K562 (cell line): Measurements from ENCODE around the gene PPP1R13L. TPM values are rescaled to one million over a fixed set of nuclear protein-coding genes. Genes with fewer than 3 reads are reported as not detected.

ENCODE experiments used
- ADNP ChIP-seq: fragments of 200-800 bp; sonication (Bioruptor generic); IDR thresholded peaks from 2 replicates; pipeline ENCODE4 v1.6.1; 2016; ENCODE audit warnings: missing genetic modification characterization, missing compliant biosample characterization
- CC2D1A ChIP-seq: fragments of 450-650 bp; IDR thresholded peaks from 2 replicates; pipeline ENCODE4 v1.6.1; 2017; ENCODE audit warnings: mild to moderate bottlenecking
- CTBP1 ChIP-seq: fragments of 450-650 bp; IDR thresholded peaks from 2 replicates; pipeline ENCODE4 v1.6.1; 2016; ENCODE audit warnings: borderline replicate concordance
- DIDO1 ChIP-seq: fragments of 450-650 bp; IDR thresholded peaks from 2 replicates; pipeline ENCODE4 v1.6.1; 2016; ENCODE audit warnings: low read depth, missing biosample characterization, missing genetic modification characterization
- E2F4 ChIP-seq: sonication (generic); formaldehyde crosslinking; IDR thresholded peaks from 2 replicates; pipeline ENCODE4 v1.8.0; 2022; ENCODE audit warnings: mild to moderate bottlenecking, low read depth, missing genetic modification reagents
- ELF4 ChIP-seq: fragments of 450-650 bp; formaldehyde crosslinking; IDR thresholded peaks from 2 replicates; pipeline ENCODE4 v1.4.0; 2022; ENCODE audit warnings: missing genetic modification characterization
- FOXP1 ChIP-seq: sonication (generic); formaldehyde crosslinking; IDR thresholded peaks from 2 replicates; pipeline ENCODE4 v1.8.0; 2022; ENCODE audit warnings: mild to moderate bottlenecking, missing genetic modification reagents
- HDAC2 ChIP-seq: fragments of 450-650 bp; IDR thresholded peaks from 2 replicates; pipeline ENCODE4 v1.6.1; 2016; ENCODE audit warnings: mild to moderate bottlenecking
- HIVEP1 ChIP-seq: fragments of 250-450 bp; sonication (Bioruptor Pico); IDR thresholded peaks from 2 replicates; pipeline ENCODE4 v1.4.0; 2020; ENCODE audit warnings: mild to moderate bottlenecking
- KHSRP ChIP-seq: fragments of 450-650 bp; IDR thresholded peaks from 2 replicates; pipeline ENCODE4 v1.6.1; 2017
- LEF1 ChIP-seq: fragments of 450-650 bp; IDR thresholded peaks from 2 replicates; pipeline ENCODE4 v1.6.1; 2016; ENCODE audit warnings: mild to moderate bottlenecking
- NFE2 ChIP-seq: IDR thresholded peaks from 2 replicates; pipeline ENCODE4 v1.6.1; 2014; ENCODE audit warnings: antibody characterized with exemption, low read depth
- RBM22 ChIP-seq: fragments of 200-400 bp; formaldehyde crosslinking; IDR thresholded peaks from 2 replicates; pipeline ENCODE4 v1.6.1; 2018; ENCODE audit warnings: low read length, low read depth; ENCODE audit not compliant: poor library complexity, severe bottlenecking
- SMARCB1 ChIP-seq: IDR thresholded peaks from 2 replicates; pipeline ENCODE4 v1.6.1; 2011; ENCODE audit warnings: improper control_type of control experiment, low read depth; ENCODE audit not compliant: insufficient read length
- TAF1 ChIP-seq: IDR thresholded peaks from 2 replicates; pipeline ENCODE4 v1.6.1; 2011; ENCODE audit warnings: mild to moderate bottlenecking, low read length, moderate library complexity; ENCODE audit not compliant: insufficient read depth, control insufficient read depth, severe bottlenecking; ENCODE audit errors: extremely low read depth
- TRIM24 ChIP-seq, 2 experiments: fragments of 450-650 bp; IDR thresholded peaks; 2 replicates each; pipeline ENCODE4 v1.6.1; 2016
- ZBTB7A ChIP-seq: IDR thresholded peaks from 2 replicates; pipeline ENCODE4 v1.6.1; 2011; ENCODE audit warnings: low read depth, mild to moderate bottlenecking, low read length, moderate library complexity, borderline replicate concordance; ENCODE audit not compliant: control insufficient read depth
- ZNF436 ChIP-seq: fragments of 250-450, 450-650 bp; sonication (Bioruptor Pico); formaldehyde crosslinking; IDR thresholded peaks from 2 replicates; pipeline ENCODE4 v1.7.0; 2020; ENCODE audit warnings: mild to moderate bottlenecking
- ZNF639 ChIP-seq, 2 experiments: fragments of 200-800 bp in 1 of 2; sonication (Bioruptor generic) in 1 of 2; sonication (generic) in 1 of 2; formaldehyde crosslinking in 1 of 2; IDR thresholded peaks in 1 of 2; conservative IDR thresholded peaks in 1 of 2; 2 replicates each; pipeline versions ENCODE4 v1.5.0 to v1.6.1; 2016 to 2020; ENCODE audit warnings: missing compliant biosample characterization in 1 of 2, missing genetic modification characterization in 1 of 2, missing genetic modification reagents in 1 of 2
- ZNF766 ChIP-seq: fragments of 200-800 bp; sonication (Bioruptor generic); conservative IDR thresholded peaks from 2 replicates; pipeline ENCODE4 v1.6.1; 2016; ENCODE audit warnings: missing genetic modification characterization, missing compliant biosample characterization
- polyA plus RNA-seq, 8 experiments: library from polyadenylated mRNA; depleted of rRNA in 4 of 8; stranded (reverse) in 5 of 8; unstranded in 3 of 8; fragments of >200 nt; fragmentation: Nextera tagmentation in 2 of 8; fragmentation: Illumina TruSeq in 1 of 8; extraction: Ambion mirVana in 2 of 8; extraction: Trizol in 1 of 8; gene quantifications; 2 replicates each; pipeline versions ENCODE4 v1.2.1 to v1.2.3, GENCODE V29; 2011 to 2014; ENCODE audit warnings: inconsistent platforms in 1 of 8, missing spikeins in 1 of 8
- total RNA-seq, 7 experiments: library from RNA; depleted of rRNA in 6 of 7; stranded (reverse); fragments of >200 nt in 6 of 7; fragmentation: Illumina TruSeq in 2 of 7; extraction: Trizol in 2 of 7; gene quantifications; 2 replicates each; pipeline versions ENCODE4 v1.2.1 to v1.2.3, GENCODE V29; 2011 to 2021; ENCODE audit warnings: low replicate concordance in 1 of 7
- TF ChIP-seq, protein P1 (sequence below): sonication (generic); formaldehyde crosslinking; IDR thresholded peaks from 2 replicates; pipeline ENCODE4 v1.8.1; 2023; ENCODE audit warnings: mild to moderate bottlenecking, missing genetic modification reagents
- TF ChIP-seq, protein P2 (sequence below): sonication (generic); formaldehyde crosslinking; IDR thresholded peaks from 2 replicates; pipeline ENCODE4 v1.8.0; 2023; ENCODE audit warnings: mild to moderate bottlenecking, missing genetic modification reagents

PPP1R13L gene
- total and polyA plus RNA-seq, 9 of the 15 experiments (the other 6 are each of a cell fraction or from before 2014, with no cell fraction given), result 0.32 to 6.7 (median 2.0) TPM

DNA sequence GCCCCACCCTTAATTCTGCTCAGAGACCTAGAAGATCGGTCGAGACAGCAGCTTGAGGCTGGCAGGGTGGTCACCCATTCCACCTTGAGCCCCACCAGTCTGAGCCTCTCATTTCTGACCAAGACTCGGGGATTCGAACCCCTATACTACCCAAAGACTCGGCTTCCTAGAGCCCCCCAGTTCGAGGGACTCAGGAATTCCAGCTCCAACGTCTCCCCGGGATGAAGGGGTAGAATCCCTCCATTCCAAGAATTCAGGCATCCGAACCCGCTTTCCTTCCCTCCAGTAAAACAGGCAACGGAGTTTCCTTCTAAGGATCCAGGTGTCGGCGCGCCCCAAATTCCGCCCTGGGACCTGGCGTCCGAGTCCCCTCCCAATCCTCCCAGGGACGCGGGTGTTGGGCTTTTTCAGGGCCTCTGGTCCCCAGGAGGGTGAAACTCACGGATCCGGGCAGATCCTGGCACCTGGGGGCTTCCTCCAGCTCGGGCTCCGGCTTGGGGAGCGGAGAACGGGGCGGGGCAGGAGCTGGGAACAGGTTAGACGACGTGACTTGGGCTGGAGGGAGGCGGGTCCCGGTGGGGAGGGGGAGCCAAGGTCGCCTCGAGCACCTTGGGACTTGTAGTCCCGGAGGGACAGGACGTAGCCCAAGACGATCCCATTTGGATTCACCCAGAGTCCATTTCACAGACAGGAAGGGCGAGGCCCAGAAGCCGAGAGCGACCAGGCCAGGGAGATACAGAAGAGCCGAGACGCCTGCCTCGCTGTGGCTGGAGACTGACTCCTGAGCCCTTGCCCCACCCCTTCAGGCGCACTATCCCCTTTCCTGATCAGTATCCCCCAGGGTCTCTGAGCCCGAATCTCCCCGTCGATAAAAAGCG, at the start of gene PPP1R13L (continued):
- TF ChIP-seq FOXP1 (0 out of 2 replicates have a peak, but pooled peaks have one; percentile 23), DIDO1 (0 out of 2 replicates have a peak, but pooled peaks have one; percentile 29), E2F4 (CRISPR knock-in tag) (no peak), ZNF766 (CRISPR knock-in tag) (no peak), CTBP1 (0 out of 2 replicates have a peak, but pooled peaks have one; percentile 20), ELF4 (CRISPR knock-in tag) (no peak), RBM22 (no peak), ADNP (peak; percentile 94), TAF1 (no peak), CC2D1A (peak; percentile 49; the same call in 1 of the 2 replicates), TRIM24 (IDR thresholded peaks at IDR 0.05) (peak in 1 of 2 experiments; percentile 81; a peak in 2 of 4 replicates), HDAC2 (peak; percentile 98), LEF1 (0 out of 2 replicates have a peak, but pooled peaks have one; percentile 26), NFE2 (no peak), ZBTB7A (peak; percentile 25; the same call in 1 of the 2 replicates), SMARCB1 (no peak), KHSRP (no peak), ZNF436 (CRISPR knock-in tag) (no peak), ZNF639 (CRISPR knock-in tag; conservative IDR thresholded peaks at IDR 0.05 in 1 of 2, IDR thresholded peaks at IDR 0.05 in 1 of 2) (no peak), HIVEP1 (no peak)
- TF ChIP-seq, protein P1, sequence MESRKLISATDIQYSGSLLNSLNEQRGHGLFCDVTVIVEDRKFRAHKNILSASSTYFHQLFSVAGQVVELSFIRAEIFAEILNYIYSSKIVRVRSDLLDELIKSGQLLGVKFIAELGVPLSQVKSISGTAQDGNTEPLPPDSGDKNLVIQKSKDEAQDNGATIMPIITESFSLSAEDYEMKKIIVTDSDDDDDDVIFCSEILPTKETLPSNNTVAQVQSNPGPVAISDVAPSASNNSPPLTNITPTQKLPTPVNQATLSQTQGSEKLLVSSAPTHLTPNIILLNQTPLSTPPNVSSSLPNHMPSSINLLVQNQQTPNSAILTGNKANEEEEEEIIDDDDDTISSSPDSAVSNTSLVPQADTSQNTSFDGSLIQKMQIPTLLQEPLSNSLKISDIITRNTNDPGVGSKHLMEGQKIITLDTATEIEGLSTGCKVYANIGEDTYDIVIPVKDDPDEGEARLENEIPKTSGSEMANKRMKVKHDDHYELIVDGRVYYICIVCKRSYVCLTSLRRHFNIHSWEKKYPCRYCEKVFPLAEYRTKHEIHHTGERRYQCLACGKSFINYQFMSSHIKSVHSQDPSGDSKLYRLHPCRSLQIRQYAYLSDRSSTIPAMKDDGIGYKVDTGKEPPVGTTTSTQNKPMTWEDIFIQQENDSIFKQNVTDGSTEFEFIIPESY (CRISPR knock-in tag), result 0 out of 2 replicates have a peak, but pooled peaks have one; percentile 42
- TF ChIP-seq, protein P2, sequence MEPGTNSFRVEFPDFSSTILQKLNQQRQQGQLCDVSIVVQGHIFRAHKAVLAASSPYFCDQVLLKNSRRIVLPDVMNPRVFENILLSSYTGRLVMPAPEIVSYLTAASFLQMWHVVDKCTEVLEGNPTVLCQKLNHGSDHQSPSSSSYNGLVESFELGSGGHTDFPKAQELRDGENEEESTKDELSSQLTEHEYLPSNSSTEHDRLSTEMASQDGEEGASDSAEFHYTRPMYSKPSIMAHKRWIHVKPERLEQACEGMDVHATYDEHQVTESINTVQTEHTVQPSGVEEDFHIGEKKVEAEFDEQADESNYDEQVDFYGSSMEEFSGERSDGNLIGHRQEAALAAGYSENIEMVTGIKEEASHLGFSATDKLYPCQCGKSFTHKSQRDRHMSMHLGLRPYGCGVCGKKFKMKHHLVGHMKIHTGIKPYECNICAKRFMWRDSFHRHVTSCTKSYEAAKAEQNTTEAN, result 0 out of 2 replicates have a peak, but pooled peaks have one; percentile 72
